Smooth muscle cell (in vitro differentiated cells): ENCODE measurements around the gene SERPINB6. TPM values are rescaled to one million over a fixed set of nuclear protein-coding genes. Genes with fewer than 3 reads are reported as not detected.

Experiments
- DNase-seq: peaks from one replicate; lab custom pipeline; 2025; ENCODE audit not compliant: unreplicated experiment; lab: John Stamatoyannopoulos, UW
- H2AFZ ChIP-seq: fragments of 200-600 bp; sonication (generic); 2 replicates; pipeline ENCODE4 v1.6.0; 2016; ENCODE audit warnings: antibody characterized with exemption, low read depth, mild to moderate bottlenecking
- H3F3A ChIP-seq: fragments of 200-600 bp; sonication (generic); 2 replicates; pipeline ENCODE4 v1.6.0; 2017; ENCODE audit warnings: antibody characterized with exemption, low read depth
- H3K27ac ChIP-seq: fragments of 200-600 bp; sonication (generic); 2 replicates; pipeline ENCODE4 v1.5.1; 2016; ENCODE audit warnings: low read depth, mild to moderate bottlenecking
- H3K27me3 ChIP-seq: fragments of 200-600 bp; sonication (generic); 2 replicates; pipeline ENCODE4 v1.6.1; 2016; ENCODE audit warnings: low read depth, mild to moderate bottlenecking
- H3K36me3 ChIP-seq: fragments of 200-600 bp; sonication (generic); 2 replicates; pipeline ENCODE4 v1.5.1; 2016; ENCODE audit warnings: low read depth
- H3K4me1 ChIP-seq: fragments of 200-600 bp; sonication (generic); 2 replicates; pipeline ENCODE4 v1.5.1; 2016; ENCODE audit warnings: low read depth
- H3K4me2 ChIP-seq: fragments of 200-600 bp; sonication (generic); 2 replicates; pipeline ENCODE4 v1.6.0; 2016; ENCODE audit warnings: mild to moderate bottlenecking
- H3K4me3 ChIP-seq: fragments of 200-600 bp; sonication (generic); 2 replicates; pipeline ENCODE4 v1.5.1; 2016; ENCODE audit warnings: mild to moderate bottlenecking
- H3K79me2 ChIP-seq: fragments of 200-600 bp; sonication (generic); 2 replicates; pipeline ENCODE4 v1.6.0; 2016; ENCODE audit warnings: low read depth, mild to moderate bottlenecking
- H3K9ac ChIP-seq: fragments of 200-600 bp; sonication (generic); 2 replicates; pipeline ENCODE4 v1.6.0; 2016; ENCODE audit warnings: low read depth
- H3K9me3 ChIP-seq: fragments of 200-600 bp; sonication (generic); replicated peaks from 2 replicates; pipeline ENCODE4 v1.5.1; 2016; ENCODE audit warnings: low read depth
- H4K20me1 ChIP-seq: fragments of 200-600 bp; sonication (generic); 2 replicates; pipeline ENCODE4 v1.6.0; 2016; ENCODE audit warnings: low read depth
- CTCF ChIP-seq: fragments of 200-600 bp; sonication (generic); IDR thresholded peaks from 2 replicates; pipeline ENCODE4 v1.5.1; 2017; ENCODE audit warnings: borderline replicate concordance, mild to moderate bottlenecking, antibody characterized with exemption; ENCODE audit not compliant: insufficient read depth, poor library complexity, severe bottlenecking
- WGBS: methylation state at CpG from one replicate; pipeline ENCODE4 v1.1.7; 2016; ENCODE audit warnings: low lambda C conversion rate; 5-methylcytosine and 5-hydroxymethylcytosine counted together
- polyA plus RNA-seq: library from polyadenylated mRNA; unstranded; fragments of >200 nt; fragmentation: Nextera tagmentation; extraction: Ambion mirVana; gene quantifications from 2 replicates; pipeline ENCODE4 v1.2.1, GENCODE V29; 2016
- total RNA-seq: library from RNA; depleted of rRNA; stranded (reverse); fragments of >200 nt; gene quantifications from 2 replicates; pipeline ENCODE4 v1.2.3, GENCODE V29; 2014

The SERPINB6 gene
- total and polyA plus RNA-seq, 2 experiments from 2014 or later: 67.8 to 118 TPM

- H3K9me3 ChIP-seq: no peaks in the 10 kb centered on the region
Measured at GRCh38 chr6:2938632-2939083, 32.7 kb downstream of the SERPINB6 start.

GRCh38 chr6:2938004-2938631, 33.2 kb downstream of the SERPINB6 start:
- 88% methylated on average over 16 of the region's 16 CpGs for WGBS
- no peak overlapping the region for H3K4me2 ChIP-seq

More at GRCh38 chr6:2938632-2939083, 32.7 kb downstream of the SERPINB6 start:
- no peaks in the 10 kb centered on the region for H4K20me1 ChIP-seq
- no peaks in the 10 kb centered on the region for H3K4me1 ChIP-seq
- TF ChIP-seq CTCF: no peak
- no peak for DNase-seq
- H3K79me2 ChIP-seq: no peaks in the 10 kb centered on the region
- H3K4me2 ChIP-seq: no peak overlapping the region
- H2AFZ ChIP-seq: no peak overlapping the region
- H3K4me3 ChIP-seq: no peak overlapping the region
- H3K9ac ChIP-seq: no peak overlapping the region
- H3K36me3 ChIP-seq: no peaks in the 10 kb centered on the region
- H3K27me3 ChIP-seq: no peaks in the 10 kb centered on the region
- H3F3A ChIP-seq: no peaks in the 10 kb centered on the region
- 80% methylated on average over 9 of the region's 9 CpGs for WGBS
- no peak overlapping the region for H3K27ac ChIP-seq

GRCh38 chr6:2937627-2938003, 33.8 kb downstream of the SERPINB6 start:
- Histone ChIP-seq H3K79me2 (no peaks in the 10 kb centered on the region), H3K27me3 (no peaks in the 10 kb centered on the region), H3K4me1 (no peaks in the 10 kb centered on the region), H3K27ac (no peak overlapping the region), H3K9ac (no peak overlapping the region), H3K4me3 (no peak overlapping the region), H4K20me1 (no peaks in the 10 kb centered on the region), H3F3A (no peaks in the 10 kb centered on the region), H3K9me3 (no peaks in the 10 kb centered on the region), H3K36me3 (no peaks in the 10 kb centered on the region), H2AFZ (no peak overlapping the region), H3K4me2 (no peak overlapping the region)
- no peak for TF ChIP-seq CTCF
- WGBS: 97% methylated on average over 3 of the region's 3 CpGs
- no peak for DNase-seq

More at GRCh38 chr6:2938004-2938631, 33.2 kb downstream of the SERPINB6 start:
- H2AFZ ChIP-seq: no peak overlapping the region
- no peaks in the 10 kb centered on the region for H3K36me3 ChIP-seq
- H3K27ac ChIP-seq: no peak overlapping the region
- no peaks in the 10 kb centered on the region for H4K20me1 ChIP-seq
- H3K4me3 ChIP-seq: no peak overlapping the region
- no peak for TF ChIP-seq CTCF
- H3K27me3 ChIP-seq: no peaks in the 10 kb centered on the region
- no peaks in the 10 kb centered on the region for H3K79me2 ChIP-seq
- no peaks in the 10 kb centered on the region for H3F3A ChIP-seq
- no peaks in the 10 kb centered on the region for H3K4me1 ChIP-seq
- no peak for DNase-seq
- no peak overlapping the region for H3K9ac ChIP-seq
- H3K9me3 ChIP-seq: no peaks in the 10 kb centered on the region
